Muscle layer of duodenum (tissue), 2 donors: ENCODE measurements around the gene WDR64.
"Not testable (repeated sequence)": the region's sequence is repeated elsewhere in the genome, so short reads cannot be mapped to it uniquely, and the experiment has no call there.

Source experiments
- H3K27ac ChIP-seq: one replicate; pipeline ENCODE4 v1.7.0; 2013; ENCODE audit warnings: mild to moderate bottlenecking, low read length
- H3K27me3 ChIP-seq: one replicate; pipeline ENCODE4 v1.7.0; 2013; ENCODE audit warnings: low read depth, mild to moderate bottlenecking, control low read depth, low read length
- H3K36me3 ChIP-seq, 2 donors: one replicate each; pipeline ENCODE4 v1.7.0; 2013; ENCODE audit warnings: low read length in 2 of 2, control low read depth in 1 of 2, mild to moderate bottlenecking in 1 of 2; ENCODE audit not compliant: insufficient read depth in 2 of 2, control insufficient read depth in 1 of 2
- H3K4me1 ChIP-seq, 2 donors: one replicate each; pipeline ENCODE4 v1.7.0; 2013; ENCODE audit warnings: low read length in 2 of 2, mild to moderate bottlenecking in 2 of 2, control low read depth in 1 of 2, moderate library complexity in 1 of 2; ENCODE audit not compliant: insufficient read depth in 2 of 2, control insufficient read depth in 1 of 2
- H3K4me3 ChIP-seq, 2 donors: one replicate each; pipeline ENCODE4 v1.7.0; 2013; ENCODE audit warnings: low read length in 2 of 2, low read depth in 1 of 2, mild to moderate bottlenecking in 1 of 2
- H3K9me3 ChIP-seq, 2 donors: one replicate each; pipeline ENCODE4 v1.7.0; 2013; ENCODE audit warnings: low read length in 2 of 2, control low read depth in 1 of 2, mild to moderate bottlenecking in 1 of 2; ENCODE audit not compliant: control insufficient read depth in 1 of 2
- donor health status: healthy.

Gene WDR64

DNA sequence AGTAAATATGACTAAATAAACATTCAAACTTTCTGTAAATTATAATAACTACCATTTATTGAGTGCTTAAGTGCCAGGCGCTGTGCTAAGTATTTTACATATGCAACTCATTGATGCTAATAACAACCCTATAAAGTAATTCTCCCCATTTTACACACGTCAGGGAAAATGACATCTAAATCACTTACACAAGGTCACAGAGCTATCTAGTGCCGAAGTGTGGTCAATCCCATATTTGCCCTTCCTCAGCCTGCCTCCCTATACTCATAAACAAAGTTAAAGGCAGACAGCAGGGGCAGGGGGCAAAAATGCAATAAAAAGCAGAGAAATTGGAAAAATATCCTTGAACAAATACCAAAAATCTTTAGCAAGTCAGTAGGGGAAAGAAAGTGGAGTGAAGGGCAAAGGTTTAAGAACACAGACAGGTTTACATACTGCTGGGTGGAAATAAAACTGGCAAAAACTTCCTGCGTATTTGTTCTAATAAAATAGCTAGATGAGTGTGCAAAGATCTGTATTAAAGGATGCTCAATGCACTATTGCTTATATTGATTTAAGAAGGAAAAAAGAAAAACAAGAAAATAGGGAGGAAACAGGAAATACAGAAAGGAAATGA, 72.8 kb downstream of the WDR64 start:
- H3K27ac ChIP-seq: no peak overlapping the region
- no peaks in the 10 kb centered on the region for H3K4me1 ChIP-seq
- no peaks in the 10 kb centered on the region for H3K27me3 ChIP-seq
- no peaks in the 10 kb centered on the region for H3K9me3 ChIP-seq
- H3K36me3 ChIP-seq: no peaks in the 10 kb centered on the region
- H3K4me3 ChIP-seq: no peak overlapping the region

GRCh38 chr1:241730031-241730430, 78.0 kb downstream of the WDR64 start:
- Histone ChIP-seq H3K4me1 (no peaks in the 10 kb centered on the region), H3K4me3 (no peak overlapping the region), H3K27ac (no peak overlapping the region), H3K36me3 (no peaks in the 10 kb centered on the region), H3K27me3 (no peaks in the 10 kb centered on the region), H3K9me3 (no peaks in the 10 kb centered on the region)

DNA sequence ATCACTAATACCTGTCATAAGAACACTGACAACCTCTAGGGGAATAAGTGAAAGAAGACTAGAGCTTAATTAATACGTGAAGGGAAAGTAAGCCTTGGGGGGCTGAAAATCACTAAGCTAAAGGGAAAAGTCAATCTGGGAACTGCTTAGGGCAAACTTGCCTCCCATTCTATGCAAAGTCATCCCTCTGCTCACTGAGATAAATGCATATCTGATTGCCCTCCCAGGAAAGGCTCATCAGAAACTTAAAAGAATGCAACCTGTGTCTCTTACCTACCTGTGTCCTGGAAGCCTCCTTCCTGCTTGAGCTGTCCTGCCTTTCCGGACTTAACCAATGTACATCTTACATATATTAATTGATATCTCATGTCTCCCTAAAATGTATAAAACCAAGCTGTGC, 81.8 kb downstream of the WDR64 start:
- H3K4me1 ChIP-seq: no peaks in the 10 kb centered on the region
- no peaks in the 10 kb centered on the region for H3K27me3 ChIP-seq
- no peaks in the 10 kb centered on the region for H3K36me3 ChIP-seq
- H3K9me3 ChIP-seq: no peaks in the 10 kb centered on the region
- H3K4me3 ChIP-seq: no peak overlapping the region
- no peak overlapping the region for H3K27ac ChIP-seq

DNA sequence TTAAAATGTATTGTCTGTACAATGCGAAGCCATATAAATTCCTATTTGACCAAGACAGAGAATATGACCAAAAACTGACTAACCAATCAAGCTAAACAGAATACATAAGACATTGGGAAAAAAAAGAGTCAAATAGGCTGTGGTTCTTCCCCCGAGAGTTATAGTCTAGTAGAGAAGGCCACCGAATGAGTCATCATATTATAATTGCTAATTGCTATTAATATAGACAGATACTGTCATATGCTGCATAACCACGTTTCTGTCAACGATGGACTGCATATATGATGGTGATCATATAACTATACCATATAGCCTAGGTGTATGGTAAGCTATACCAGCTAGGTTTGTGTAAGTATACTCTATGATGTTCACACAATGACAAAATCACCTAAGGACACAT, 82.5 kb downstream of the WDR64 start:
- H3K9me3 ChIP-seq: no peaks in the 10 kb centered on the region
- H3K27me3 ChIP-seq: no peaks in the 10 kb centered on the region
- H3K36me3 ChIP-seq: no peaks in the 10 kb centered on the region
- no peaks in the 10 kb centered on the region for H3K4me1 ChIP-seq
- H3K27ac ChIP-seq: no peak overlapping the region
- H3K4me3 ChIP-seq: no peak overlapping the region

DNA sequence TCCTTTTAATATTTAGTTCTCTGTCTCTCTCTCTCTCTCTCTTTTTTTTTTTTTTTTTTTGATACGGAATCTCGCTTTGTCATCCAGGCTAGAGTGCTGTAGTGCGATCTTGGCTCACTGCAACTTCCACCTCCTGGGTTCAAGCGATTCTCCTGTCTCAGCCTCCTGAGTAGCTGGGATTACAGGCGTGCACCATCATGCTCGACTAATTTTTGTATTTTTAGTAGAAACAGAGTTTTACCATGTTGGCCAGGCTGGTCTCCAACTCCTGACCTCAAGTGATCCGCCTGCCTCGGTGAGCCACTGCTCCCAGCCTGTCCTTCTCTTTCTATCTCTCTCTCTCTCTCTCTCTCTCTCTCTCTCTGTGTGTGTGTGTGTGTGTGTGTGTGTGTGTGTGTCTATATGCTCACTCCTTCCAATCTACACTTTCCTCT, 83.4 kb downstream of the WDR64 start:
- H3K4me3 ChIP-seq, H3K9me3 ChIP-seq, H3K36me3 ChIP-seq: not testable (repeated sequence)

DNA sequence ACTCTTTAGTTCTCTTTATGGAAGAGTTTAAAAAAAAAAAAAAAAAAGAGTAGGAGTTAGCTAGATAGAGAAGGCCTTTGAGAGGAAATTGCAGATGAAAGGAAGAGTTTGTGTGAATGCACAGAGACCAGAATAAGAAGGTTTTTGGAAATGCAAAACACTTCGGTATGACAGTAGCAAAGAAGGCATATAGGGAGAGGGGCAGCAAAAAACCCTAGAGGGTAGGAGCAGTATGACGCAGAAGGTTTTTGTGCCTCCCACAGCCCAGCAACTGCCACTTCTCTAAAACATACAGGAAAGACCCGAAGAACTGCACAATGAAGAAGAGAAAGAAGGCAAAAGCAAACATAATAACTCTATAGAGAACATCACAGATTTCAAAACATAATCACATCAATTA, 84.3 kb downstream of the WDR64 start:
- H3K4me3 ChIP-seq: no peak overlapping the region
- no peaks in the 10 kb centered on the region for H3K36me3 ChIP-seq

More for the DNA sequence above, 83.4 kb downstream of the WDR64 start:
- H3K4me1 ChIP-seq, H3K27ac ChIP-seq, H3K27me3 ChIP-seq: not testable (repeated sequence)

GRCh38 chr1:241738284-241739078, 86.4 kb downstream of the WDR64 start:
- H3K4me1 ChIP-seq: no peaks in the 10 kb centered on the region
- H3K9me3 ChIP-seq: no peaks in the 10 kb centered on the region
- no peak overlapping the region for H3K4me3 ChIP-seq
- H3K27me3 ChIP-seq: no peaks in the 10 kb centered on the region
- H3K27ac ChIP-seq: no peak overlapping the region
- H3K36me3 ChIP-seq: no peaks in the 10 kb centered on the region

More for the DNA sequence above, 84.3 kb downstream of the WDR64 start:
- Histone ChIP-seq H3K27me3 (no peaks in the 10 kb centered on the region), H3K27ac (no peak overlapping the region), H3K9me3 (no peaks in the 10 kb centered on the region), H3K4me1 (no peaks in the 10 kb centered on the region)

GRCh38 chr1:241742084-241742483, 90.0 kb downstream of the WDR64 start:
- H3K36me3 ChIP-seq: no peaks in the 10 kb centered on the region
- no peak overlapping the region for H3K4me3 ChIP-seq
- H3K9me3 ChIP-seq: no peaks in the 10 kb centered on the region
- no peaks in the 10 kb centered on the region for H3K4me1 ChIP-seq
- H3K27ac ChIP-seq: no peak overlapping the region
- no peaks in the 10 kb centered on the region for H3K27me3 ChIP-seq

DNA sequence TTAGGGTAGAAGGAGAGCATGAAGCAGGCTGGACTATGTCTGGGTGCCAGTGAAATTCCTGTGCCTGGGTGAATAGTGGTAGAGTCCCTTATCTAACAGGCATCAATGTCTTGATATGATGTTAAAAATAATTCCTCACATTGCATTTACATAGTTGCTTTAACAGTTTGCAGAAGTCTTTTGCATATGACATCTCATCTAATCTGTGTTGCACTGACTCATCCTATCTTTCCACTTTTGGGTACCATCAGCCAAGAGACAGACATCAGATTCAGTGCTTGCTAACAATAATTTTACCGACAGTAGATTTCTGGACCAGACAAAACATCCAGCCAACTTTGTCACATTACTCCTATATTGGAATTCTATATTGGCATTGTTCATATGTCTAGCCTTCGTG, 92.5 kb downstream of the WDR64 start:
- Histone ChIP-seq H3K9me3 (no peaks in the 10 kb centered on the region), H3K27ac (no peak overlapping the region), H3K27me3 (no peaks in the 10 kb centered on the region), H3K4me3 (no peak overlapping the region), H3K4me1 (no peaks in the 10 kb centered on the region), H3K36me3 (no peaks in the 10 kb centered on the region)

GRCh38 chr1:241747992-241748391, 95.9 kb downstream of the WDR64 start:
- Histone ChIP-seq H3K9me3 (no peaks in the 10 kb centered on the region), H3K27ac (no peak overlapping the region), H3K27me3 (no peaks in the 10 kb centered on the region), H3K4me3 (no peak overlapping the region), H3K4me1 (no peaks in the 10 kb centered on the region), H3K36me3 (no peaks in the 10 kb centered on the region)

- no peaks in the 10 kb centered on the region for H3K36me3 ChIP-seq
- H3K4me3 ChIP-seq: peak overlapping the region in 1 of 2 donors; percentile 7
- no peaks in the 10 kb centered on the region for H3K27me3 ChIP-seq
- no peaks in the 10 kb centered on the region for H3K4me1 ChIP-seq
- no peaks in the 10 kb centered on the region for H3K9me3 ChIP-seq
- H3K27ac ChIP-seq: no peak overlapping the region
These were observed 97.2 kb downstream of the WDR64 start for GRCh38 chr1:241749041-241749944.
